ENCODE data around the gene FRYL. TPM values are rescaled to one million over a fixed set of nuclear protein-coding genes. Genes with fewer than 3 reads are reported as not detected.
"Not testable (repeated sequence)": the region's sequence is repeated elsewhere in the genome, so short reads cannot be mapped to it uniquely, and the experiment has no call there.

The FRYL gene
- total RNA-seq, 1 donor from 2014 or later, result 93.3 TPM

- no peaks in the 10 kb centered on the region for H3K36me3 Mint-ChIP-seq (ENCODE audit: low read depth, unreplicated experiment)
- H3K27me3 Mint-ChIP-seq (ENCODE audit: unreplicated experiment), result peaks cover 3% of the 10 kb centered on the region
- no peak overlapping the region for H3K27ac Mint-ChIP-seq (ENCODE audit: unreplicated experiment)
- H3K4me3 Mint-ChIP-seq (ENCODE audit: unreplicated experiment), result no peak overlapping the region
- H3K4me1 Mint-ChIP-seq (ENCODE audit: unreplicated experiment), result peaks cover 2% of the 10 kb centered on the region
- no peak for DNase-seq (ENCODE audit: low spot score)
- TF ChIP-seq, protein P1, sequence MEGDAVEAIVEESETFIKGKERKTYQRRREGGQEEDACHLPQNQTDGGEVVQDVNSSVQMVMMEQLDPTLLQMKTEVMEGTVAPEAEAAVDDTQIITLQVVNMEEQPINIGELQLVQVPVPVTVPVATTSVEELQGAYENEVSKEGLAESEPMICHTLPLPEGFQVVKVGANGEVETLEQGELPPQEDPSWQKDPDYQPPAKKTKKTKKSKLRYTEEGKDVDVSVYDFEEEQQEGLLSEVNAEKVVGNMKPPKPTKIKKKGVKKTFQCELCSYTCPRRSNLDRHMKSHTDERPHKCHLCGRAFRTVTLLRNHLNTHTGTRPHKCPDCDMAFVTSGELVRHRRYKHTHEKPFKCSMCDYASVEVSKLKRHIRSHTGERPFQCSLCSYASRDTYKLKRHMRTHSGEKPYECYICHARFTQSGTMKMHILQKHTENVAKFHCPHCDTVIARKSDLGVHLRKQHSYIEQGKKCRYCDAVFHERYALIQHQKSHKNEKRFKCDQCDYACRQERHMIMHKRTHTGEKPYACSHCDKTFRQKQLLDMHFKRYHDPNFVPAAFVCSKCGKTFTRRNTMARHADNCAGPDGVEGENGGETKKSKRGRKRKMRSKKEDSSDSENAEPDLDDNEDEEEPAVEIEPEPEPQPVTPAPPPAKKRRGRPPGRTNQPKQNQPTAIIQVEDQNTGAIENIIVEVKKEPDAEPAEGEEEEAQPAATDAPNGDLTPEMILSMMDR (IDR thresholded peaks at IDR 0.05; ENCODE audit: unreplicated experiment), result no peak
- H3K9me3 Mint-ChIP-seq (ENCODE audit: unreplicated experiment), result no peaks in the 10 kb centered on the region
Observed at GRCh38 chr4:48813964-48814363, 33.9 kb upstream of the FRYL start.

- Mint-ChIP-seq H3K27ac (ENCODE audit: unreplicated experiment) (no peak overlapping the region), H3K36me3 (ENCODE audit: low read depth, unreplicated experiment) (no peaks in the 10 kb centered on the region), H3K27me3 (ENCODE audit: unreplicated experiment) (peaks cover 3% of the 10 kb centered on the region), H3K4me3 (ENCODE audit: unreplicated experiment) (no peak overlapping the region), H3K9me3 (ENCODE audit: unreplicated experiment) (no peaks in the 10 kb centered on the region), H3K4me1 (ENCODE audit: unreplicated experiment) (peaks cover 2% of the 10 kb centered on the region)
- TF ChIP-seq, protein P1 (IDR thresholded peaks at IDR 0.05; ENCODE audit: unreplicated experiment), result no peak
- DNase-seq (ENCODE audit: low spot score), result no peak
Observed at GRCh38 chr4:48812866-48813265, 32.8 kb upstream of the FRYL start.

- H3K4me1 Mint-ChIP-seq (ENCODE audit: unreplicated experiment), result peaks cover 20% of the 10 kb centered on the region
- H3K4me3 Mint-ChIP-seq (ENCODE audit: unreplicated experiment), result no peak overlapping the region
- no peak for DNase-seq (ENCODE audit: low spot score)
- H3K36me3 Mint-ChIP-seq (ENCODE audit: low read depth, unreplicated experiment), result no peaks in the 10 kb centered on the region
- TF ChIP-seq, protein P1 (IDR thresholded peaks at IDR 0.05; ENCODE audit: unreplicated experiment), result no peak
- no peaks in the 10 kb centered on the region for H3K27me3 Mint-ChIP-seq (ENCODE audit: unreplicated experiment)
- no peaks in the 10 kb centered on the region for H3K9me3 Mint-ChIP-seq (ENCODE audit: unreplicated experiment)
- no peak overlapping the region for H3K27ac Mint-ChIP-seq (ENCODE audit: unreplicated experiment)
Observed at GRCh38 chr4:48804584-48805301, 24.7 kb upstream of the FRYL start.

DNA sequence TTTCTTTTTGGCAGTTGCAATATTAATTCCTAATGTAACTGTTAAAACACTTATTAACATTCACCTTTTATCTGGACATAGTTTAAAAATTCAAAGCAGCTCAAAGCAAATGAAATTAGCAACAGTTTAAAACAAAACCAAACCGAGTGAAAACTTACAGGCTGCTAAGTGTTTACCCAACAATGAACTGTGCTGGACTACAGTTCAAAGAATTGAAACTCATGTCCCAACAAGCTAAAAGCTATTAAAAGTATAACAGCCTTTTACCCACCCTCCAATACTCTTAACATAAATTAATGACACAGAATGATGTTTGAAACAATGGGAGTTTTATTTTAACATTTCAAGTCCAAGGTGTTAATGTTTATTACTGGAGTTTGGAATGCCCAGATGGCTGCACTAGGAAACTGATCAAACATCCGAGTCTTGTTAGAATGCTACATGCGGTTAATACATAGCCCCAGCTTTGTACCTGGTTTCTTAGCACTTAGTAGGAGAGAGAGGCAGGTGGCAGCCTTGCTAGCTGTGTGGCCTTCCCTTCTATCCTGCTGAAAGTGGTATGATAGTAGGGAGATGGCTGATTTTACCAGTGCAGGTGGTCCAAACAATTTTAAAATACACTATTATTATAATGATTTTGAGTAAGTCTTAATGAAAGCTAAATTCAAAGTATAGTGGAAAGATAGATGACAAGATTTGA lies 21.1 kb upstream of the FRYL start:
- DNase-seq (ENCODE audit: low spot score), result no peak
- Mint-ChIP-seq H3K27me3 (ENCODE audit: unreplicated experiment) (no peaks in the 10 kb centered on the region), H3K4me1 (ENCODE audit: unreplicated experiment) (peaks cover 23% of the 10 kb centered on the region), H3K4me3 (ENCODE audit: unreplicated experiment) (no peak overlapping the region), H3K27ac (ENCODE audit: unreplicated experiment) (no peak overlapping the region), H3K9me3 (ENCODE audit: unreplicated experiment) (no peaks in the 10 kb centered on the region), H3K36me3 (ENCODE audit: low read depth, unreplicated experiment) (no peaks in the 10 kb centered on the region)
- TF ChIP-seq, protein P1 (IDR thresholded peaks at IDR 0.05; ENCODE audit: unreplicated experiment), result no peak

GRCh38 chr4:48800155-48800554 lies 20.1 kb upstream of the FRYL start:
- not testable (repeated sequence) for DNase-seq (ENCODE audit: low spot score); H3K9me3 Mint-ChIP-seq (ENCODE audit: unreplicated experiment); H3K27me3 Mint-ChIP-seq (ENCODE audit: unreplicated experiment); H3K4me3 Mint-ChIP-seq (ENCODE audit: unreplicated experiment); H3K27ac Mint-ChIP-seq (ENCODE audit: unreplicated experiment); H3K36me3 Mint-ChIP-seq (ENCODE audit: low read depth, unreplicated experiment)
- H3K4me1 Mint-ChIP-seq (ENCODE audit: unreplicated experiment), result peaks cover 23% of the 10 kb centered on the region

Measured in endothelial cell (in vitro differentiated cells).